Measurements from ENCODE around the gene MACROD2. TPM values are rescaled to one million over a fixed set of nuclear protein-coding genes. Genes with fewer than 3 reads are reported as not detected.
"Not testable (repeated sequence)": the region's sequence is repeated elsewhere in the genome, so short reads cannot be mapped to it uniquely, and the experiment has no call there.

Gene MACROD2
- total RNA-seq, 1 donor from 2014 or later, result 60.4 TPM

GRCh38 chr20:15179781-15180180, 1184.5 kb downstream of the MACROD2 start:
- DNase-seq, result no peak

- no peak for DNase-seq
Observed at GRCh38 chr20:15185322-15185721, 1190.0 kb downstream of the MACROD2 start.

GRCh38 chr20:15185913-15186312, 1190.6 kb downstream of the MACROD2 start:
- DNase-seq, result no peak

DNA sequence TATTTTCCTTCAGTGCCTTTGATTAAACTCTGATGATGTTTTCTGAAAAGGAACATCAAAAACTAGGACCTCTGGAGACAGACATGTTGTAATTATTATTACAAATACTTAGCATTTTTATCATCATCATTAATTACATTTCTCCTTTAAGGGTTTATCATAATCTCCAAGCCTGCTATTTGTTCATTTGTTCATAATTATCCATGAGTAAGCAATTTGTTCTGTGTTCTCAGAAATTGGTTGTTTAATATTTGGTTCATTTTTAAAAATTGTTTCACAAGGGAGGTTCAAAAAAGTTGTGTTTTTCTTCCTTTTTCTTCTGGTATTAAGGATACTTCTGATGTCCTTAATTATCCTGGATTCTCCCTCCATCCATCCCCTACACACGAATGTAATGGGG, 1192.3 kb downstream of the MACROD2 start:
- DNase-seq, result no peak

- no peak for DNase-seq
Observed at GRCh38 chr20:15188415-15188814, 1193.1 kb downstream of the MACROD2 start.

- no peak for DNase-seq
Observed at GRCh38 chr20:15191082-15191723, 1195.9 kb downstream of the MACROD2 start.

DNA sequence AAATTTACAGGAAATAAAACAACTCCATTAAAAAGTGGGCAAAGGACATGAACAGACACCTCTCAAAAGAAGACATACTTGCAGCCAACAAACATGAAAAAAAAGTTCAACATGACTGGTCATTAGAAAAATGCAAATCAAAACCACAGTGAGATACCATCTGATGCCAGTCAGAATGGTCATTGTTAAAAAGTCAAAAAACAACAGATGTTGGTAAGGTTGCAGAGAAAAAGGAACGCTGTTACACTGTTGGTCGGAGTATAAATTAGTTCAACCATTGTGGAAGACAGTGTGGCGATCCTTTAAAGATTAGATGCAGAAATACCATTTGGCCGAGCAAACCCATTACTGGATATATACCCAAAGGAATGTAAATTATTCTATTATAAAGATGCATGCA, 1200.1 kb downstream of the MACROD2 start:
- DNase-seq, result no peak

GRCh38 chr20:15196547-15197255, 1201.4 kb downstream of the MACROD2 start:
- no peak for DNase-seq

DNA sequence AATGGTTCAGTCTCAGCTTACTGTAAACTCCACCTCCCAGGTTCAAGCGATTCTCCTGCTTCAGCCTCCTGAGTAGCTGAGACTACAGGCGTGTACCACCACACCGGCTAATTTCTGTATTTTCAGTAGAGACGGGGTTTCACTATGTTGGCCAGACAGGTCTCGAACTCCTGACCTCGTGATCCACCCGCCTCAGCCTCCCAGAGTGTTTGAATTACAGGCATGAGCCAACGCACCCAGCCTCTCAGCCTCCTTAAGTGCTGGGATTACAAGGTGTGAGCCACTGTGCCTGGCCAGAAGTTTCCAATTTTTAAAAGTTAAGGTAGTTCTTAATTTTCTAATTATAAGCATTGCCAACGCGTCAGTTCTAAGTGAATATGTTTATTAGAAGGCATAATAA, 1202.7 kb downstream of the MACROD2 start:
- not testable (repeated sequence) for DNase-seq

DNA sequence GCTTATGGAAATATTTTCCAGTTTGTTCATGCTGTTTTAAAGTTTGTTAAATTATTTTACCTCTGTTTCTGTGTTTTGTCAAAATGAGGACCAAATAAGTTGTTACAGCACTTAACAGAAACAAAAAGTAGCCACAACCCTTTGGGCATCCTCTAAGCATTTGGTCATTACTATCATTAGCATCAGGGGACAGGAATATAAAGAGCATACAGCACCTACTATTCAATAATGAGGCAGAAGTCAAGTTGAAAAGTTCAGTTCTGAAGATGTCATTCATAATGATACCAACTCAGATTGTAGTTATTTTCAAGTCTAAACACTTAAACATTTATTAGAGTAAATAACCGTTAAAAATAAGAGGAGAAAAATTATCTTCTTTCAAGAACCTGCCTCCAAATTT, 1204.4 kb downstream of the MACROD2 start:
- DNase-seq, result no peak

- DNase-seq, result no peak
Observed at GRCh38 chr20:15200147-15200565, 1204.8 kb downstream of the MACROD2 start.

- DNase-seq, result no peak
Observed at GRCh38 chr20:15201602-15202001, 1206.3 kb downstream of the MACROD2 start.

DNA sequence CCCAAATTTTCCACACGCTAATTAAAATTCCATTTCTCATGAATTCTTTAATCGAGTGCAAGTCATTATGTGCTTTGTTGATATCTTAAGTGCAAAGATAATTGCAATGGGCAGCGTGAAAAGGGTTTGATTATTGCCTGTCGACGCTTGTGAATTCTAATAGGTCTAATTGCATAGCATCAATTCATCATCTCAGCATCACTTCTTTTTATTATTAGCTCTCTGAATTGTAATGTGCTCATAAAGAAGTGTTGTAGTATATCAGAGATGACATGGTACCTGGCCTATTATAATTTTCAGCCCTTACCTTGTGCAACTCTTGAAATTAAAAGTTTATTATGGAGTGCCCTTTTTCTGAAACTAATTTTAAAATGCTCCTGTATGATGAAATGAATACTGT, 1208.9 kb downstream of the MACROD2 start:
- no peak for DNase-seq

GRCh38 chr20:15205028-15205427, 1209.7 kb downstream of the MACROD2 start:
- no peak for DNase-seq

DNA sequence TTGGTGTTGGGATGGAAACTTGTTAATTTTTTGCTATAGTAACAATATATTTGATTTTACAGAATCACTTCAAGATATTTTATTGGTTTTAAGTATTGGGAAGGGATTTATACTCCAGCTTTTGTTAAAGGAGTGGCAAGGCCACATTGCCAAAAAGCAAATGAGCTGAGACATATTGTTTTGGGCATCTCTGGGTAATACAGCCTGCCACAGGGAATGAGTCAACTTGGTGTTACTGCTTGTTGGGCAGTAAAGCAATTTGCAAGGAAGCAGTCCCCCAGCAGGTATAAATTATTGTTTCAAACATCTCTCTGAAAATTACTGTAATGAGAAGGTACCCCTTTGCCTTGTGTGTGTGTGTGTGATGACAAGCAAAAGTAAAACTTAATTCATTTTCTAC, 1210.4 kb downstream of the MACROD2 start:
- no peak for DNase-seq

DNA sequence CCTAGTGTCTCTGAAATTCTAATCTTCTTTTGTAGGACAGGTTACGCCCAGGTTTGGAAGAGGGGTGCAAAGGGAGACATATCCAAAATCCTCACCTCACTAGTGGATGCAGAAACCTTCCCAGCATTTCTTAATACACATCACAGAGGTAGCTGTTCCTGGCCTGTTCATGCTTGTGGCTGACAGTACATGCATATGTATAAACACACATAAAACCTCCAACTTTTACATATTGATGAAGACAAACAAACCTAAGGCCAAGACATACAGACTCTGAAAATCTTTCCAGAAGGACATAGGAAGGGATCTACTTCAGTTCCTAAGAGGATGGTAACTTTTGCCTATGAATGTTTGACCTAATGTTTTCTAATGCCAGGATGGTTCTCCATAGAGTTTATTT, 1214.2 kb downstream of the MACROD2 start:
- no peak for DNase-seq

DNA sequence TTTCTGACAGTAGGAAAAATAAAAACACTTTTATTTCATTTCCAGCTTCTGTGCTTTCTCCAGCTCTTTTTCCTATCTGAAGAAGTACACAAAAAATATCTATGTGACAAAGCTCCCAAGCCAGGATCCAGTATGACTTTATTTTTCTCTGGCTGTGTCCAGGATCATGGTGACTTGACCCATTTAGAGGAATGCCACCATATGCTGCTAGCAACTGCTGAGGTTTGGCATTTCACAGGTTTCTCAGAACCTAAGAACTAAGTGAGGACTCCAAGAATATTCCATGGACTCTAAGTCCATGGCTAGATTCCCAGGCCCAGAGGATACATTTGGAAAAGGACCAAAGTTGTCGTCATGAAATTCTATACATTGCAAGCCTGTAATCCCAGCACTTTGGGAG, 1218.7 kb downstream of the MACROD2 start:
- peak; percentile 3 for DNase-seq

DNA sequence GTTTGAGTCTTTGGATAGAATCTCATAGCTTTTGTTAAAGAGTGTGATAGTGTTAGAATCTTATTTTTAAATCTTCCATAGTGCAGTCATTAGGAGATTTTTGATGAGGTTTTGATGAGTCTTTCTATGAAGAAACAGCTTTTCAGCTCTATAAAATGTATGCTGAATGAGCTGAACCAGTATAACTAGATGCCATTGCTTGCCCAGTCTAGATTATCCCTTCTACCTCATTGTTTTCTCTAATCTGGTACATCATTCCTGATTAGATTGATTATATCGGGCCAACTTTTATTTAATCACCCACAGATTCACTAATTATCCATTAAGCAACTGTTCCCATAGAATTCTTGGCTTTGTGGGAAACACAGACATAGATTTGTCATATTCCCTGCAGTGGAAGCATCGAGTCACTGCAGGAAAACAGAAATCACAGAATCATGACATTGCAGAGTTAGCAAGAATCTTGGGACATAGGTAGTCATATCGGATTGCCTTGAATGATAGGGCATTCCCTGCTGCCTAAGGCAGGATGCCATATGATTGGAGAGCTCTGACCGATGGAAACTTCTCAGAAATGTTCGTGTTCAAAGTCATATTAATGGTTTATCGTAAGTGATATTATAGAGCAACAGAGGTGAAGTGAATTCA, 1224.8 kb downstream of the MACROD2 start:
- no peak for DNase-seq

DNA sequence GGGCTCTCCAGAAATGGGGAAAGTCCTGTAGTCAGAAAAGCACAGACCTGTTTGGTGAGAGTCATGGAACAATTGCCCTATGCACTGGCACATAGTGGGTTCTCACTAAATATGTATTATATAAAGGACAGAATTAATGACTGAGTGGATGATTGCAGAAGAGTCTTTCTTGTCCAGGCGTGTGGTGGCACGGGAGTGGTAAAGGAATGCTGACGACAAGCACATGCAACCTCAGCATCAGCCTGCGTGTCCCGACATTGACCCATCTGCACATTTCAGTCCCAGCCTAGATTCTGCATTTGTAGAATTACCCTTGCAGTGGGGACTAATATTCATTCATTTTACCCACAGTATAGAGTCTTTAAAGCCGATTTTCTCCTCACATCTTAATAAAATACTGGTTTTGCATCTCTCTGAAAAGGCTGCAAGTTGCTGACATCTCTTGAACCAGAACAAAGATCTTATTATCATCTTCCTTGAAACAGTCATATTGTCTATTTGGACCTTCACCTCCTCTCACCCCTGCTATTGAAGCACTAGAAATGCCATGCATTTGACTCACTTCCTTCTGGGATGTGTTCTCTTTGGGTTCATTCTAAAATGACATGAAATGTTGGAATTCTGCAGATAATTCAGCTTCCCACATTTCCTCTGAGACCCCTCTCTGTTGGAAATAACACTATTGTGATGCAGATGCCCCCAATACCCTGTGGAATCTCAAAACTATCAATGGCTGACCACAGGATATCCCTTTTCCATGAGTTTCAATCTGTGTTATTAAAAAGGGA, 1225.7 kb downstream of the MACROD2 start:
- no peak for DNase-seq

GRCh38 chr20:15222502-15223330, 1227.4 kb downstream of the MACROD2 start:
- no peak for DNase-seq

DNA sequence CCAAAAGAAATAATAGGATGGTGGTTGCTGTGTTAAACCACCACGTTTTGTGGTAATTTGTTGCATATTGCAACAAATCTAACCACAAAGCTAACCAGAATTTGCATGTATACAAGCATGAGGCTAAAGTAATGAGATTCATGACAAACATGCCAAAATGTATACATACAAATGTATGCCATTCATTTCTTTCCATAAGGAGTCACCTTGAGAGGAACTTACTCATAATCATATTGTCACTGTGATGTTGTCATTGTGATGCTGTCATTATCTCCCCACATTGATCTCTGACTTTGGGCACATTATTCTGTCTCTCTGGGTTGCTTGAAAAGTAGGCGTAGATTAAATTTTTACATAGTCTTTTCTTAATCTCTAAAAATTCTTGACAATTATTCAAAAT, 1228.9 kb downstream of the MACROD2 start:
- no peak for DNase-seq

DNA sequence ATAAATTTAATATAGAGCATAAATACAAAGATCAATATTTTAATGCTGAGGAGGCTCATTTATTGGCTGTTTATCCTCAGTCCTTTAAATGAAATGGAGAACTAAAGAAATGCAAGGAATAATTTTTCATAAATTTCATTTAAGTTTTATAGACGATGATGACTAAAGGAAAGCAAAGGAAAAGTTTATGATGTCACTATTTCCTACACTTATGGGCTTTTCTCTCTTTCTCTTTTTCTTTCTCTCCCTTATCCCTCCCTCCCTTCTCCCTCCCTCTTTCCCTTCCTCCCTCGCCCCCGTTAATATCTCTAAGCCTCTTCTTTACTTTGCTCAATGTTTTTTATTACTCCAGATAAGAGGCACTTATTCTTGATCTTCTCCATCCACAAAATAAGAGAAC, 1231.8 kb downstream of the MACROD2 start:
- DNase-seq, result no peak

Measured in occipital lobe (tissue), 2 donors.